Glomerular endothelial cell (primary cell): ENCODE results near the gene SLC16A1. TPM values are rescaled to one million over a fixed set of nuclear protein-coding genes. Genes with fewer than 3 reads are reported as not detected.
"Not testable (repeated sequence)": the region's sequence is repeated elsewhere in the genome, so short reads cannot be mapped to it uniquely, and the experiment has no call there.

Experiments
- DNase-seq: peaks from one replicate; pipeline ENCODE4 v3.0.0-alpha.2; 2011; ENCODE audit warnings: low read depth, low spot score; ENCODE audit errors: extremely low read depth
- total RNA-seq: library from RNA; depleted of rRNA; stranded (reverse); fragments of >200 nt; gene quantifications from 2 replicates; pipeline ENCODE4 v1.2.3, GENCODE V29; 2015

Gene SLC16A1
- total RNA-seq, 1 donor from 2014 or later = 75.8 TPM

- DNase-seq = no peak
Measured at GRCh38 chr1:112973788-112974187, 17.8 kb upstream of the SLC16A1 start.

DNA sequence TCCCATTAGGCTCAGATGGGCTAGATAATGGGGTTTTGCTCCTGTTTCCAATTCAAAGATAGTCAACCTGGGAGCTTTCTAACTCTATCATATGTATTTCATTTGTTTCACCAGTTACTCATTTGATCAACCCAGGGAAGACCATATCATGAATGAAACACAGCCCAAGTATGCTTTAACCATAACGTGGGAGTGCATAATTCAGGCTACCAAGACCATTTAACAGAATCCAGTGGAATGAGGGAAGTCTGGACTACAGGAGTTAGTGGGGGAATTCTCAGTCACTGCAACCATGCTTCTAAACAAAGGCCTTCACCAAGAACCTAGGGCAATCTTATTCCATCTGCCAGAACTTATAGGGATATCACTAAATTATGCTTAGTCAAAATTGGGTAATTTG is 15.0 kb upstream of the SLC16A1 start:
- DNase-seq = no peak

DNA sequence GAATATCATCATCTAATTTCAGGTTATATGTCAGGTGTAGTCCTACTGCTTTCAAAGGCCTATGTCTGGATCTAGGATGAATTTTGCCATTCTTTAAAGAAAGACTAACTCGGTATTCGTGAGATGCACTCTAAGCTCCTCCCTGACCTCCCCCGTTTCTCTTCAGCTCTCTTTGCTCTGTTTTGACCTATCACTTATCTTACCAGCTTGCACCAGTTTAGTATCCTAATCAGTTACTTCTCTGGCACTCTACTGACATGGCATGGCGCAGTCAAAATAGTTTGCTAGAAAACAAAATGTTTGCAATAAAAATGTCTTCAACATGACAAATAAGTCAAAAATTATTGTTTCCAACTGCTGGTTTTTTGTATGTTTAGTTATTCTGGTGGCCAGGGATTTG is 8.4 kb upstream of the SLC16A1 start:
- no peak for DNase-seq

GRCh38 chr1:112961072-112961471 is 5.1 kb upstream of the SLC16A1 start:
- no peak for DNase-seq

DNA sequence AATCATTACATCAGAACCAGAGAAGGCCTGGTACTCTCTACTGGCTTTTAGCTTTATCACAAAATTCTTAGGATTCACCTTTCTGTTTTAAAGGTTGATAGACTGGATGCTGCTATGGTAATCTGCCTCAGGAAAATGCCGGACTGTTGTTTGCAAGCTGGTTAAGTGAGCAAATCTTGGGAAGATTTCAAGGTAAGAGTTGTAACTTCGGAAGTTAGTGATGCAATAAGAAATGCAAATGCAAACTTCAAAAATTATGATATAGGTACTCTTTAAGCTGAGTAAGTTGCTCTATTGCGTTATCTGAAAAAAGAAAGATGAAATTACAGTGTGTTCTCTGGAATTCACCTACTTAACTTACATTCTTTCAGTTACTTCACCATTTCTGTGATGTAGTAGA is 4.4 kb upstream of the SLC16A1 start:
- no peak for DNase-seq

GRCh38 chr1:112958236-112958635 is 2.2 kb upstream of the SLC16A1 start:
- not testable (repeated sequence) for DNase-seq

DNA sequence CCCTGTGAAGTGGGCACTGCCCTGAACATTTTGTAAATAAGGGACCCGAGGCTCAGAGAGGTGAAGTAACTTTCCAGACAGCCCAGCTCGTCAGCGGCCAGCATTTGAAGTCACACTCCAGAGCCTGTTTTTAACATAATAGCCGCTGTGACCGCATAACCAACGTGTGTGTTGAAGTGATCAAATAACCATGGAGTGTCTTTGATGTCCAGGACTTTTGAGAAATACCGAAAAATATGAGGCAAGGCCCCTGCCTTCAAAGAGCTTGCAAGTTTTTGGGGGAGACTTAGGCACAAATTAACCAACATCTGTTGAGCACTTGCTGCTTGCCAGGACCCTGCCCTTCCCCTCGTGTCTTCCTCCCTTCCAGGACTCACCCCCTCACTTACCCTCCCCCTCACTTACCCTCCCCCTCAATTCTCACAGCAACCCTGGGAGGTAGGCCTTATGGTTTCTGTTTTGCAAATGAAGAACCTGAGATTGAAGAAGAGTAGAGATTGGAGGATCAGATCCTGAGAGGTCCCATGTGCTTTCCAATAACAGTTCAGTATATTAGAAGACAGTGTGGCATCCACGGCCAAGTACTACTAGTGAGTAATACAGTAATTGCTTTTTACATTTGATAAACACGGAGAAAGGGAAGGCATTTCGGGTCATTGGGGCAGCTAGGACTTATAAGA is 1.3 kb upstream of the SLC16A1 start:
- DNase-seq = no peak

DNA sequence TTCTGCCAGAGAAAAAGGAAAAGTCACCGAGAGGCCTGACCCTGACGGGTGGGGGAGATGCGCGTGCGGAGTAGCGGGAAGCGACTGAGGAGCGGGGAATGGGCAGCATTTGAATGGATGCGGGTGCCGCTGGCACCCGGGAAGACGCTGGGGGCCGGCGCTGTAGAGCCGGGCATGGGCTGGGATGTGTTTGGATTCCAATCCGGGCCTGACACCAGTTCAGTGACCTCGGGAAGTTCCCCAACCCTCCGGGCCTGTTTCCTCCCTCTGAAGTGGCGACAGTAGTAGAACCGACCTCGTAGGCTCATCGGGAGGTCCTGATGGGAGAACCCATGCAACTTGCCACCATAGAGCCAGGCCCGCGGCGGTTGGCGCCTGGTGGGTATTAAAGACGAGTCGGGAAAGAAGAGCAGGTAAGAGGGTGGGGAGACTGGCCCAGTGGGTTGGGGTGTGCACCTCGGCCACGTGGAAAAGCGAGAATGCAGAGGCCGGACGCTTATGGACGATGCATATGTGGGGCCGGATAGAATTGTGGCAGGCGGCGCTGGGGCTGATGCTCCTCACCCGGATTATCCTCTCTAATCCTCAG is 642 bp upstream of the SLC16A1 start:
- no peak for DNase-seq

GRCh38 chr1:112954945-112955772 is 837 bp downstream of the SLC16A1 start:
- no peak for DNase-seq

- DNase-seq = no peak
Measured at GRCh38 chr1:112954017-112954650, 1.9 kb downstream of the SLC16A1 start.

DNA sequence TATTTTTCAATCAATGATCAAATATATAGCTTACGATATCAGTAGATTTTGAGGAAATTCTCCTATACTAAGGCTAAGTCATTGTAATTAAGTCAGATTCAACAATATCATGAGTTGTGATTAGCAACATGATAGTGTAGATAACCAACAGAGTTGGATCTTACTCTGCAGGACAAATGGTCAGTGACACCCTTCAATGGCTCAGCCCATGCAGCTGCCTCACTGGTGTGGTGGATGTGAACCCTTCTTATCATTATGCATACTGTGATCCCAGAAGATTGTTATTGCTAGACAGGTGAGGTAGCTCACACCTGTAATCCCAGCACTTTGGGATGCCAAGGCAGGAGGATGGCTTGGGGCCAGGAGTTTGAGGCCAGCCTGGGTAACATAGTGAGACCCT is 5.6 kb downstream of the SLC16A1 start:
- no peak for DNase-seq

GRCh38 chr1:112946683-112947082 is 9.3 kb downstream of the SLC16A1 start:
- DNase-seq = no peak

- DNase-seq = no peak
Measured at GRCh38 chr1:112939810-112940209, 16.2 kb downstream of the SLC16A1 start.

GRCh38 chr1:112938210-112938609 is 17.8 kb downstream of the SLC16A1 start:
- no peak for DNase-seq

GRCh38 chr1:112937495-112937894 is 18.5 kb downstream of the SLC16A1 start:
- no peak for DNase-seq

DNA sequence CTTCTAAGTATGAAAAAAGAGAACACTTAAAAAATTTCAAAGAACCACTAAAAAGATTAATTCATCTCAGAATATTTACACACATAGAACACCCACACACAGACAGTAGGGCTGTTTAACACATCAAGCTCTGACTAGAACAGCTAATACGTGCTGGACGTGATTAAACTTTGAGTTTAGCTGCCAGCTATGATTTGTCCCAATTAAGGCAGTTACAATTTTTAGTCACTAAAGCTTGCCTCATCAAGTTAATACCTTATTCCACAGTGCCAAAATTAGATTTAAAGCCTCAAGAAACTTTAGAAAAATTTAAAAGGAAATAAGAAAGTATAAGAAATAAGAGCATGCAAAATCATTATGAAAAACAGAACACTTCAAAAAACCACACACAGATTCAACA is 18.9 kb downstream of the SLC16A1 start:
- DNase-seq = no peak

DNA sequence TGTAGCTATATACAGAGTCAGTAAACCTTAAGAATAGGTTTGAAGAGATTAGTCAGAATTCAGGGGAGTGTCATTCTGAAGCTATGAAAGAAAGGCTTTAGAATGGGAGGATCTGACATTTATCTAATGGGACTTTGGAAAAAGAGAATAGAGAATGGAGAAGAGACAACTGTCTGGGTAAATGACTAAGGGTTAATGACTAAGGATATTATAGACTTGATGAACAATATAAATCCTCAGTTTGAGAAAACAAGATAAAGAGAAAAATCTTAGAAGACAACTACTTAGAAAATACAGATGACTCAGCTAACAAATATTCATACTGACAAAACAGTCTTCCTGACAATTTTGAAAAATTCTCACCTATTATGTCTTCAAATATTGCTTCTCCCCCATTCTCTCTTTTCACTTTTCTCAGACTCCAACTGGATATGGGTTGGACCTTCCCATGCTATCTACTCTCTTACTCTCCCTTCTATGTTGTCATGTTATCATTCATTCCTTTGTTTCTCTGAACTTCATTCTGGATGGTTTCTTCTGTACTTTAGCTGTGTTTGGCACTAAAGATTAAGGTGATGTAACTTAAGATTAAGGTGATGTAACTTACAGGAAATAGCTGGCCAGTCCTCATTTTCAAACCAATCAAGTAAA is 20.4 kb downstream of the SLC16A1 start:
- no peak for DNase-seq

DNA sequence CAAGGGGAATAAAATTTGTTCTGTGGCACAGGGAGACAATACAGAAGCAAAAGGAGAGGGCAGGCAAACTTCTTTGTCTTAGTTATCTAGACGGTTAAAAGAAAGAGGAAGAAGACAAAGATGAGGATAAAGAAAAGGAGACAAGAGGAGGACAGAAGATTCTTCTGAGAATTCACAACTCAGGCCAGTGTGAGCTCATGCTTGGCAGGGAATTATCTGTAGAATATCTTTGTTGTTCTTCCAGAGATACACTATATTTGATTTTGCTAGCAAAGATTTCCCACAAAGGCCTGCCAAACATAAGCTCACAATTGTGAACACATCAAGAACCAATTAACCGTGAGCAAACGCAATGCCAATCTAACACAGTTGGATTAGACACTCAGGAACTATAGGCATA is 21.4 kb downstream of the SLC16A1 start:
- no peak for DNase-seq

- no peak for DNase-seq
Measured at GRCh38 chr1:112933820-112934571, 22.0 kb downstream of the SLC16A1 start.

- no peak for DNase-seq
Measured at GRCh38 chr1:112929979-112930378, 26.0 kb downstream of the SLC16A1 start.
